HCT116 (cell line): ENCODE measurements around the gene CDH13. TPM values are rescaled to one million over a fixed set of nuclear protein-coding genes. Genes with fewer than 3 reads are reported as not detected.

ENCODE experiments used
- ATAC-seq: fragments of 200-7000 bp; cut with Tn5 transposase; 2 replicates; pipeline ENCODE4 v1.9.1; 2020; ENCODE audit warnings: mild to moderate bottlenecking, moderate library complexity
- BruUV-seq: library from RNA; stranded (reverse); fragments of 400-500 nt; replicated peaks from 2 replicates; lab custom pipeline; 2021; lab: Mats Ljungman, UMichigan
- CTCF ChIA-PET: fragments of 300-600 bp; sonication (Branson Sonifier 250); formaldehyde crosslinking; loops from one replicate; lab custom pipeline; 2021; ENCODE audit warnings: antibody characterized with exemption; lab: Charles Lee
- POLR2A ChIA-PET: fragments of 300-600, 350-600 bp; sonication (Branson Sonifier 250); formaldehyde crosslinking; loops from one replicate; lab custom pipeline; 2021; ENCODE audit warnings: antibody characterized with exemption; lab: Charles Lee
- RAD21 ChIA-PET, 2 experiments: fragments of 300-600 bp; sonication (Branson Sonifier 250); formaldehyde crosslinking; loops; one replicate each; lab custom pipeline; 2023; ENCODE audit warnings: low total read pairs in 2 of 2; ENCODE audit not compliant: uncharacterized antibody in 2 of 2, unreplicated experiment in 2 of 2, low non-redundant PET in 1 of 2; lab: Charles Lee
- DNase-seq: peaks from one replicate; pipeline ENCODE4 v3.0.0-alpha.2; 2010; ENCODE audit warnings: low read depth, low spot score
- H2AFZ ChIP-seq: fragments of 200-600 bp; shearing (Covaris generic), sonication (generic); 2 replicates; pipeline ENCODE4 v1.6.1; 2017; ENCODE audit warnings: low read depth, mixed run types, mixed read lengths, antibody characterized with exemption, low read length; ENCODE audit not compliant: poor library complexity, severe bottlenecking
- H3K27ac ChIP-seq: 2 replicates; pipeline ENCODE4 v1.5.1; 2012; ENCODE audit warnings: low read depth, low read length
- H3K27me3 ChIP-seq: fragments of 200-600 bp; sonication (generic); 2 replicates; pipeline ENCODE4 v1.6.1; 2016; ENCODE audit warnings: mixed run types, low read length, mixed read lengths; ENCODE audit not compliant: insufficient read depth
- H3K36me3 ChIP-seq, 2 experiments: fragments of 200-500 bp in 1 of 2; fragments of 200-600 bp in 1 of 2; sonication (Bioruptor generic) in 1 of 2; sonication (generic) in 1 of 2; 2 replicates each; pipeline versions ENCODE4 v1.5.1 to v1.6.1; 2014 to 2016; ENCODE audit warnings: low read length in 2 of 2, inconsistent platforms in 1 of 2, mixed read lengths in 1 of 2, mixed run types in 1 of 2; ENCODE audit not compliant: insufficient read depth in 2 of 2, control insufficient read depth in 1 of 2
- H3K4me1 ChIP-seq, 2 experiments: fragments of 200-600 bp in 1 of 2; sonication (generic) in 1 of 2; 2 replicates each; pipeline versions ENCODE4 v1.5.1 to v1.6.1; 2012 to 2017; ENCODE audit warnings: low read length in 2 of 2, inconsistent platforms in 1 of 2, mild to moderate bottlenecking in 1 of 2, mixed read lengths in 1 of 2, mixed run types in 1 of 2, moderate library complexity in 1 of 2; ENCODE audit not compliant: insufficient read depth in 2 of 2, control insufficient read depth in 1 of 2
- H3K4me2 ChIP-seq: fragments of 200-600 bp; sonication (generic); 2 replicates; pipeline ENCODE4 v1.6.1; 2017; ENCODE audit warnings: mixed run types, low read length, mixed read lengths
- H3K4me3 ChIP-seq, 2 experiments: fragments of 200-600 bp in 1 of 2; sonication (generic) in 1 of 2; replicated peaks in 1 of 2; 2 replicates each; pipeline ENCODE4 v1.5.1; 2011 to 2016; ENCODE audit warnings: low read length in 2 of 2, control low read depth in 1 of 2, low read depth in 1 of 2, mild to moderate bottlenecking in 1 of 2, mixed read lengths in 1 of 2, mixed run types in 1 of 2
- H3K79me2 ChIP-seq: fragments of 200-600 bp; sonication (generic); 2 replicates; pipeline ENCODE4 v1.6.1; 2017; ENCODE audit warnings: mild to moderate bottlenecking, mixed run types, low read length, moderate library complexity, mixed read lengths; ENCODE audit not compliant: insufficient read depth
- H3K9ac ChIP-seq: fragments of 200-600 bp; sonication (generic); 2 replicates; pipeline ENCODE4 v1.6.1; 2016; ENCODE audit warnings: low read length, mixed read lengths
- H3K9me2 ChIP-seq: fragments of 200-600 bp; sonication (generic), shearing (Covaris generic); 2 replicates; pipeline ENCODE4 v1.6.1; 2017; ENCODE audit warnings: mixed run types, mild to moderate bottlenecking, moderate library complexity; ENCODE audit not compliant: insufficient read depth
- H3K9me3 ChIP-seq, 2 experiments: fragments of 200-500 bp in 1 of 2; fragments of 200-600 bp in 1 of 2; sonication (Bioruptor generic) in 1 of 2; sonication (generic) in 1 of 2; 2 replicates each; pipeline ENCODE4 v1.6.1; 2014 to 2017; ENCODE audit warnings: low read length in 2 of 2, mixed read lengths in 2 of 2, inconsistent platforms in 1 of 2, low read depth in 1 of 2, mild to moderate bottlenecking in 1 of 2, mixed run types in 1 of 2, moderate library complexity in 1 of 2; ENCODE audit not compliant: control insufficient read depth in 1 of 2, insufficient read depth in 1 of 2
- H4K20me1 ChIP-seq: fragments of 200-600 bp; sonication (generic), shearing (Covaris generic); 2 replicates; pipeline ENCODE4 v1.6.1; 2017; ENCODE audit warnings: mixed run types, mild to moderate bottlenecking, moderate library complexity; ENCODE audit not compliant: insufficient read depth
- ATF3 ChIP-seq: IDR thresholded peaks from 2 replicates; pipeline ENCODE4 v1.6.1; 2012
- EGR1 ChIP-seq: IDR thresholded peaks from 2 replicates; pipeline ENCODE4 v1.6.1; 2012; ENCODE audit warnings: low read depth
- ELF1 ChIP-seq: IDR thresholded peaks from 2 replicates; pipeline ENCODE4 v1.6.1; 2012; ENCODE audit warnings: low read depth, borderline replicate concordance
- EZH2phosphoT487 ChIP-seq: fragments of 200-600 bp; IDR thresholded peaks from 2 replicates; pipeline ENCODE4 v1.6.1; 2018; ENCODE audit warnings: antibody characterized with exemption, borderline replicate concordance
- FOSL1 ChIP-seq: IDR thresholded peaks from 2 replicates; pipeline ENCODE4 v1.6.1; 2012; ENCODE audit warnings: low read depth
- JUND ChIP-seq: IDR thresholded peaks from 2 replicates; pipeline ENCODE4 v1.6.1; 2012
- MAX ChIP-seq: IDR thresholded peaks from 2 replicates; pipeline ENCODE4 v1.6.1; 2012
- POLR2A ChIP-seq: IDR thresholded peaks from 2 replicates; pipeline ENCODE4 v1.7.0; 2011; ENCODE audit warnings: borderline replicate concordance; ENCODE audit not compliant: insufficient read depth, insufficient read length; ENCODE audit errors: extremely low read depth
- SRF ChIP-seq: IDR thresholded peaks from 2 replicates; pipeline ENCODE4 v1.6.1; 2012; ENCODE audit warnings: low read depth
- TCF7L2 ChIP-seq: IDR thresholded peaks from 2 replicates; pipeline ENCODE4 v1.7.0; 2011; ENCODE audit warnings: borderline replicate concordance, inconsistent platforms; ENCODE audit not compliant: insufficient read depth, insufficient read length; ENCODE audit errors: extremely low read depth
- YY1 ChIP-seq: IDR thresholded peaks from 2 replicates; pipeline ENCODE4 v1.6.1; 2011; ENCODE audit warnings: low read length, low read depth, moderate library complexity, mild to moderate bottlenecking; ENCODE audit not compliant: insufficient replicate concordance; ENCODE audit errors: extremely low read depth
- intact Hi-C: fragments of 100-400 bp; cut with micrococcal nuclease; formaldehyde crosslinking; loops from 2 replicates; pipeline ENCODE4 v1.10.0; 2022
- total RNA-seq: library from RNA; stranded (reverse); gene quantifications from one replicate; pipeline ENCODE4 v1.2.1, GENCODE V29; 2021; ENCODE audit not compliant: unreplicated experiment
- TF ChIP-seq, protein P1 (sequence below), 3 experiments: fragments of 200-600 bp in 1 of 3; sonication (generic) in 1 of 3; IDR thresholded peaks in 2 of 3; conservative IDR thresholded peaks in 1 of 3; 2 replicates each; pipeline ENCODE4 v1.5.1; 2012 to 2017; ENCODE audit warnings: low read depth in 2 of 3, low read length in 2 of 3, antibody characterized with exemption in 1 of 3, borderline replicate concordance in 1 of 3, control low read depth in 1 of 3, mild to moderate bottlenecking in 1 of 3, mixed read lengths in 1 of 3, mixed run types in 1 of 3, moderate library complexity in 1 of 3; ENCODE audit not compliant: insufficient read depth in 1 of 3
- TF ChIP-seq, protein P2 (sequence below): IDR thresholded peaks from 2 replicates; pipeline ENCODE4 v1.6.1; 2012; ENCODE audit warnings: low read depth
- TF ChIP-seq, protein P3 (sequence below): IDR thresholded peaks from 2 replicates; pipeline ENCODE4 v1.6.1; 2011; ENCODE audit warnings: mild to moderate bottlenecking, low read length, moderate library complexity; ENCODE audit not compliant: insufficient replicate concordance; ENCODE audit errors: extremely low read depth

CDH13 gene
- total RNA-seq, 1 experiment from 2014 or later: not detected

- no peaks in the 10 kb centered on the region for H3K9me2 ChIP-seq
- ATAC-seq (no peak), DNase-seq (no peak)
- H3K4me2 ChIP-seq: no peak overlapping the region
- no peaks in the 10 kb centered on the region for H3K36me3 ChIP-seq
- H3K4me3 ChIP-seq: no peak overlapping the region
- H2AFZ ChIP-seq: no peak overlapping the region
- H4K20me1 ChIP-seq: no peaks in the 10 kb centered on the region
- H3K4me1 ChIP-seq: no peaks in the 10 kb centered on the region
- H3K9ac ChIP-seq: no peak overlapping the region
- peaks cover 14 to 49% of the 10 kb centered on the region in 2 experiments; a peak in 3 of 4 replicates for H3K9me3 ChIP-seq
- TF ChIP-seq MAX (no peak), EGR1 (no peak), JUND (no peak), POLR2A (no peak), TCF7L2 (no peak), FOSL1 (no peak), SRF (no peak), ELF1 (no peak), YY1 (no peak), EZH2phosphoT487 (no peak), ATF3 (no peak)
- TF ChIP-seq, protein P1, sequence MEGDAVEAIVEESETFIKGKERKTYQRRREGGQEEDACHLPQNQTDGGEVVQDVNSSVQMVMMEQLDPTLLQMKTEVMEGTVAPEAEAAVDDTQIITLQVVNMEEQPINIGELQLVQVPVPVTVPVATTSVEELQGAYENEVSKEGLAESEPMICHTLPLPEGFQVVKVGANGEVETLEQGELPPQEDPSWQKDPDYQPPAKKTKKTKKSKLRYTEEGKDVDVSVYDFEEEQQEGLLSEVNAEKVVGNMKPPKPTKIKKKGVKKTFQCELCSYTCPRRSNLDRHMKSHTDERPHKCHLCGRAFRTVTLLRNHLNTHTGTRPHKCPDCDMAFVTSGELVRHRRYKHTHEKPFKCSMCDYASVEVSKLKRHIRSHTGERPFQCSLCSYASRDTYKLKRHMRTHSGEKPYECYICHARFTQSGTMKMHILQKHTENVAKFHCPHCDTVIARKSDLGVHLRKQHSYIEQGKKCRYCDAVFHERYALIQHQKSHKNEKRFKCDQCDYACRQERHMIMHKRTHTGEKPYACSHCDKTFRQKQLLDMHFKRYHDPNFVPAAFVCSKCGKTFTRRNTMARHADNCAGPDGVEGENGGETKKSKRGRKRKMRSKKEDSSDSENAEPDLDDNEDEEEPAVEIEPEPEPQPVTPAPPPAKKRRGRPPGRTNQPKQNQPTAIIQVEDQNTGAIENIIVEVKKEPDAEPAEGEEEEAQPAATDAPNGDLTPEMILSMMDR (IDR thresholded peaks at IDR 0.05 in 2 of 3, conservative IDR thresholded peaks at IDR 0.05 in 1 of 3; ENCODE audit: borderline replicate concordance in 1 of 3, insufficient read depth in 1 of 3, low read depth in 2 of 3, low read length in 2 of 3): no peak
- TF ChIP-seq, protein P2, sequence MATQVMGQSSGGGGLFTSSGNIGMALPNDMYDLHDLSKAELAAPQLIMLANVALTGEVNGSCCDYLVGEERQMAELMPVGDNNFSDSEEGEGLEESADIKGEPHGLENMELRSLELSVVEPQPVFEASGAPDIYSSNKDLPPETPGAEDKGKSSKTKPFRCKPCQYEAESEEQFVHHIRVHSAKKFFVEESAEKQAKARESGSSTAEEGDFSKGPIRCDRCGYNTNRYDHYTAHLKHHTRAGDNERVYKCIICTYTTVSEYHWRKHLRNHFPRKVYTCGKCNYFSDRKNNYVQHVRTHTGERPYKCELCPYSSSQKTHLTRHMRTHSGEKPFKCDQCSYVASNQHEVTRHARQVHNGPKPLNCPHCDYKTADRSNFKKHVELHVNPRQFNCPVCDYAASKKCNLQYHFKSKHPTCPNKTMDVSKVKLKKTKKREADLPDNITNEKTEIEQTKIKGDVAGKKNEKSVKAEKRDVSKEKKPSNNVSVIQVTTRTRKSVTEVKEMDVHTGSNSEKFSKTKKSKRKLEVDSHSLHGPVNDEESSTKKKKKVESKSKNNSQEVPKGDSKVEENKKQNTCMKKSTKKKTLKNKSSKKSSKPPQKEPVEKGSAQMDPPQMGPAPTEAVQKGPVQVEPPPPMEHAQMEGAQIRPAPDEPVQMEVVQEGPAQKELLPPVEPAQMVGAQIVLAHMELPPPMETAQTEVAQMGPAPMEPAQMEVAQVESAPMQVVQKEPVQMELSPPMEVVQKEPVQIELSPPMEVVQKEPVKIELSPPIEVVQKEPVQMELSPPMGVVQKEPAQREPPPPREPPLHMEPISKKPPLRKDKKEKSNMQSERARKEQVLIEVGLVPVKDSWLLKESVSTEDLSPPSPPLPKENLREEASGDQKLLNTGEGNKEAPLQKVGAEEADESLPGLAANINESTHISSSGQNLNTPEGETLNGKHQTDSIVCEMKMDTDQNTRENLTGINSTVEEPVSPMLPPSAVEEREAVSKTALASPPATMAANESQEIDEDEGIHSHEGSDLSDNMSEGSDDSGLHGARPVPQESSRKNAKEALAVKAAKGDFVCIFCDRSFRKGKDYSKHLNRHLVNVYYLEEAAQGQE: no peak
- TF ChIP-seq, protein P3, sequence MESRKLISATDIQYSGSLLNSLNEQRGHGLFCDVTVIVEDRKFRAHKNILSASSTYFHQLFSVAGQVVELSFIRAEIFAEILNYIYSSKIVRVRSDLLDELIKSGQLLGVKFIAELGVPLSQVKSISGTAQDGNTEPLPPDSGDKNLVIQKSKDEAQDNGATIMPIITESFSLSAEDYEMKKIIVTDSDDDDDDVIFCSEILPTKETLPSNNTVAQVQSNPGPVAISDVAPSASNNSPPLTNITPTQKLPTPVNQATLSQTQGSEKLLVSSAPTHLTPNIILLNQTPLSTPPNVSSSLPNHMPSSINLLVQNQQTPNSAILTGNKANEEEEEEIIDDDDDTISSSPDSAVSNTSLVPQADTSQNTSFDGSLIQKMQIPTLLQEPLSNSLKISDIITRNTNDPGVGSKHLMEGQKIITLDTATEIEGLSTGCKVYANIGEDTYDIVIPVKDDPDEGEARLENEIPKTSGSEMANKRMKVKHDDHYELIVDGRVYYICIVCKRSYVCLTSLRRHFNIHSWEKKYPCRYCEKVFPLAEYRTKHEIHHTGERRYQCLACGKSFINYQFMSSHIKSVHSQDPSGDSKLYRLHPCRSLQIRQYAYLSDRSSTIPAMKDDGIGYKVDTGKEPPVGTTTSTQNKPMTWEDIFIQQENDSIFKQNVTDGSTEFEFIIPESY: no peak
- no peaks in the 10 kb centered on the region for H3K79me2 ChIP-seq
- H3K27me3 ChIP-seq: no peaks in the 10 kb centered on the region
- H3K27ac ChIP-seq: no peak overlapping the region
- no TSS peak for BruUV-seq
- intact Hi-C loops: no loop called here
- ChIA-PET POLR2A (no interaction called here), RAD21 (no interaction called here), CTCF (no interaction called here)
Observed at GRCh38 chr16:83027973-83028372, 401.2 kb downstream of the CDH13 start.
